ENCODE measurements around the gene SIL1. TPM values are rescaled to one million over a fixed set of nuclear protein-coding genes. Genes with fewer than 3 reads are reported as not detected.

Gene SIL1
- polyA plus RNA-seq, 3 donors = 25.4 to 35.1 (median 27.9) TPM

DNA sequence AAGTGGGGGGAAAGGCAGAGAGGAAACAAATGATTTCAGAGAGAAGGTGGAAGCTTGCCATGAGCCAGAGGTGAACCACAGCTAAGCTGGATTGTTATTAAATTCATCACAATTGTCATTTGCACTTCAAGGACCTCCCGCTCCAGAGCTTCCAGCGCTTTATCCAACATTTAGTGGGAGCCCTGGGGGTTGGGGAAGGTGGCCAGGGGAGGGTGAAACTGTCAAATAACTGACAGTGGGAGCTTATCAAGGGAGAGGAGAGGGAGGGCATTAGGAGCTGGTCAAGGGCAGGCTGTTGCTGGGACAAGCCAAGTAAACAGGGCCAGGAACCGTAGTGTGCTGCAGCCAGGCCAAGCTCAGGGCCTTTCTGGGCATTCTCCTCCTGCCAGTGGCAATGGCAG is 71.5 kb downstream of the SIL1 start:
- TF ChIP-seq, protein P1, sequence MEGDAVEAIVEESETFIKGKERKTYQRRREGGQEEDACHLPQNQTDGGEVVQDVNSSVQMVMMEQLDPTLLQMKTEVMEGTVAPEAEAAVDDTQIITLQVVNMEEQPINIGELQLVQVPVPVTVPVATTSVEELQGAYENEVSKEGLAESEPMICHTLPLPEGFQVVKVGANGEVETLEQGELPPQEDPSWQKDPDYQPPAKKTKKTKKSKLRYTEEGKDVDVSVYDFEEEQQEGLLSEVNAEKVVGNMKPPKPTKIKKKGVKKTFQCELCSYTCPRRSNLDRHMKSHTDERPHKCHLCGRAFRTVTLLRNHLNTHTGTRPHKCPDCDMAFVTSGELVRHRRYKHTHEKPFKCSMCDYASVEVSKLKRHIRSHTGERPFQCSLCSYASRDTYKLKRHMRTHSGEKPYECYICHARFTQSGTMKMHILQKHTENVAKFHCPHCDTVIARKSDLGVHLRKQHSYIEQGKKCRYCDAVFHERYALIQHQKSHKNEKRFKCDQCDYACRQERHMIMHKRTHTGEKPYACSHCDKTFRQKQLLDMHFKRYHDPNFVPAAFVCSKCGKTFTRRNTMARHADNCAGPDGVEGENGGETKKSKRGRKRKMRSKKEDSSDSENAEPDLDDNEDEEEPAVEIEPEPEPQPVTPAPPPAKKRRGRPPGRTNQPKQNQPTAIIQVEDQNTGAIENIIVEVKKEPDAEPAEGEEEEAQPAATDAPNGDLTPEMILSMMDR (IDR thresholded peaks at IDR 0.05) = no peak
- Histone ChIP-seq H3K79me2 (ENCODE audit: insufficient read depth, low read length) (peaks cover 7% of the 10 kb centered on the region), H2AFZ (ENCODE audit: insufficient read depth, low read depth, low read length, poor library complexity, severe bottlenecking) (no peak overlapping the region), H3K27me3 (ENCODE audit: control insufficient read depth in 2 of 2, insufficient read depth in 2 of 2, low read length in 2 of 2) (no peaks in the 10 kb centered on the region), H3K4me1 (ENCODE audit: control insufficient read depth in 1 of 2, insufficient read depth in 2 of 2, low read length in 2 of 2) (peaks cover 2 to 4% of the 10 kb centered on the region in 2 donors), H3K9ac (ENCODE audit: insufficient read depth, low read length, poor library complexity, severe bottlenecking) (no peak overlapping the region), H3K4me2 (replicated peaks; ENCODE audit: extremely low read depth, low read length, poor library complexity, severe bottlenecking) (no peak overlapping the region), H3K9me3 (replicated peaks in 1 of 2; ENCODE audit: control insufficient read depth in 1 of 2, insufficient read depth in 1 of 2, low read length in 2 of 2) (no peaks in the 10 kb centered on the region), H3K4me3 (replicated peaks in 1 of 3; ENCODE audit: low read depth in 2 of 3, low read length in 3 of 3) (no peak overlapping the region), H3K27ac (ENCODE audit: low read depth in 1 of 2, low read length in 2 of 2) (no peak overlapping the region), H4K20me1 (ENCODE audit: insufficient read depth, low read length) (peaks cover 4% of the 10 kb centered on the region), H3K36me3 (replicated peaks in 1 of 2; ENCODE audit: control insufficient read depth in 1 of 2, insufficient read depth in 2 of 2, low read length in 2 of 2) (peaks cover 10 to 59% of the 10 kb centered on the region in 2 donors)
- Mint-ChIP-seq H3K9me3 (no peaks in the 10 kb centered on the region), H3K4me3 (no peak overlapping the region), H3K4me1 (peaks cover 5% of the 10 kb centered on the region), H3K36me3 (peaks cover 40 to 49% of the 10 kb centered on the region in 2 donors), H3K27ac (peak overlapping the region in 2 of 7 donors; percentile 38 to 49), H3K27me3 (ENCODE audit: low read depth in 3 of 3) (peaks cover 0 to 2% (median 0%) of the 10 kb centered on the region in 3 donors)
- DNase-seq = no peak
- intact Hi-C loops (cut with micrococcal nuclease) = no loop called here
- WGBS (ENCODE audit: insufficient coverage) = 92% methylated on average over 1 of the region's 3 CpGs

DNA sequence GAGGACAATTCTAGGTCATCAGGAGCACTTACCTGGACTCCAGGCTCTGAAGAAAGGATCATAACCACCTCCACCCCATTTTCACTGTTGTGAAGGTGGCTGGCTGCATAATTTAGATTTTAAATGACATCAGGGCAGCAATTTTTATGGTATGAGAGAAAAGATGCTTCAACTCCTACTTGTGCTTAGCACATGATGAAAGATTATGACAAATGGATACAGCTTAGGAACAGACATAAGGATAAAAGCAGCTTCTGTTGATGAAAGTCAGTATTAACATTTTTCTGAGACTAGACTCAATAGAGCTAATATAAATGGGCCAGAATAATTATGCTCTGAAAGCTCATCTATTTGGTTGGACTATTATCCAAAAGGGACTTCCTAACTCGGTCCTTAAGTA is 72.2 kb downstream of the SIL1 start:
- Histone ChIP-seq H3K36me3 (replicated peaks in 1 of 2; ENCODE audit: control insufficient read depth in 1 of 2, insufficient read depth in 2 of 2, low read length in 2 of 2) (peaks cover 14 to 65% of the 10 kb centered on the region in 2 donors), H3K4me1 (ENCODE audit: control insufficient read depth in 1 of 2, insufficient read depth in 2 of 2, low read length in 2 of 2) (no peaks in the 10 kb centered on the region), H3K27me3 (ENCODE audit: control insufficient read depth in 2 of 2, insufficient read depth in 2 of 2, low read length in 2 of 2) (no peaks in the 10 kb centered on the region), H3K79me2 (ENCODE audit: insufficient read depth, low read length) (peaks cover 3% of the 10 kb centered on the region), H4K20me1 (ENCODE audit: insufficient read depth, low read length) (no peaks in the 10 kb centered on the region), H3K9ac (ENCODE audit: insufficient read depth, low read length, poor library complexity, severe bottlenecking) (no peak overlapping the region), H3K27ac (ENCODE audit: low read depth in 1 of 2, low read length in 2 of 2) (no peak overlapping the region), H3K4me3 (replicated peaks in 1 of 3; ENCODE audit: low read depth in 2 of 3, low read length in 3 of 3) (no peak overlapping the region), H2AFZ (ENCODE audit: insufficient read depth, low read depth, low read length, poor library complexity, severe bottlenecking) (no peak overlapping the region), H3K4me2 (replicated peaks; ENCODE audit: extremely low read depth, low read length, poor library complexity, severe bottlenecking) (no peak overlapping the region), H3K9me3 (replicated peaks in 1 of 2; ENCODE audit: control insufficient read depth in 1 of 2, insufficient read depth in 1 of 2, low read length in 2 of 2) (no peaks in the 10 kb centered on the region)
- Mint-ChIP-seq H3K36me3 (peaks cover 45 to 54% of the 10 kb centered on the region in 2 donors), H3K27ac (peak overlapping the region in 1 of 7 donors; percentile 49), H3K4me3 (no peak overlapping the region), H3K4me1 (no peaks in the 10 kb centered on the region), H3K27me3 (ENCODE audit: low read depth in 3 of 3) (peaks cover 0 to 2% (median 0%) of the 10 kb centered on the region in 3 donors), H3K9me3 (no peaks in the 10 kb centered on the region)
- DNase-seq = no peak
- intact Hi-C loops (cut with micrococcal nuclease) = no loop called here
- TF ChIP-seq, protein P1 (IDR thresholded peaks at IDR 0.05) = no peak
- WGBS (ENCODE audit: insufficient coverage) = no CpG with 5 or more reads among the region's 1 CpG

Measured in CD14-positive monocyte (primary cell).